ENCODE measurements around the gene ERCC4. TPM values are rescaled to one million over a fixed set of nuclear protein-coding genes. Genes with fewer than 3 reads are reported as not detected.

Gene ERCC4
- total RNA-seq, 1 donor from 2014 or later, result 11.4 TPM

DNA sequence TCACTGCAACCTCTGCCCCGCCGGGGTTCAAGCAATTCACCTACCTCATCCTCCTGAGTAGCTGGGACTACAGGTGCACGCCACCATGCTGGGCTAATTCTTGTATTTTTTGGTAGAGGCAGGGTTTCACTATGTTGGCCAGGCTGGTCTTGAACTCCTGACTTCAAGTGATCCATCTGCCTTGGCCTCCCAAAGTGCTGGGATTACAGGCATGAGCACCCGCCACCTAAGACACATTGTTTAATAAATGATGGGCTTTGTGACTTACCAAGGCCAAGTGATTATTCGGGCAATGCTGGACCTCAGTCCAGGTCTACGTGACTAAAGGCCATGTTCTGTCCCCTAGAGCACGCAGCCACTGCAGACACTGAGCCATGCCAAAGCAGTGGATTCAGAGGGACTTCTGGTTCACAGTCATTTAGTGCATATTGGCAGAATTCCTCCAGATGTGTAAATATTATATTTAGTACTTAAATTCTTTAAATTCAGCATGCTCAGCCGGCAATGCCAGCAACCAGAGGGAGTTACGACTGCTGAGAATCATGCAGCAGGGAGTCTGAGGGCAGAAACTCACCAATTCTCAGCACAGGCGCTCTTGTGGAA, 4.8 kb upstream of the ERCC4 start:
- Mint-ChIP-seq H3K36me3 (no peaks in the 10 kb centered on the region), H3K4me1 (peaks cover 9% of the 10 kb centered on the region), H3K4me3 (no peak overlapping the region), H3K27ac (no peak overlapping the region), H3K9me3 (peaks cover 16% of the 10 kb centered on the region), H3K27me3 (ENCODE audit: insufficient read depth, low read depth) (peaks cover 4% of the 10 kb centered on the region)
- TF ChIP-seq, protein P1, sequence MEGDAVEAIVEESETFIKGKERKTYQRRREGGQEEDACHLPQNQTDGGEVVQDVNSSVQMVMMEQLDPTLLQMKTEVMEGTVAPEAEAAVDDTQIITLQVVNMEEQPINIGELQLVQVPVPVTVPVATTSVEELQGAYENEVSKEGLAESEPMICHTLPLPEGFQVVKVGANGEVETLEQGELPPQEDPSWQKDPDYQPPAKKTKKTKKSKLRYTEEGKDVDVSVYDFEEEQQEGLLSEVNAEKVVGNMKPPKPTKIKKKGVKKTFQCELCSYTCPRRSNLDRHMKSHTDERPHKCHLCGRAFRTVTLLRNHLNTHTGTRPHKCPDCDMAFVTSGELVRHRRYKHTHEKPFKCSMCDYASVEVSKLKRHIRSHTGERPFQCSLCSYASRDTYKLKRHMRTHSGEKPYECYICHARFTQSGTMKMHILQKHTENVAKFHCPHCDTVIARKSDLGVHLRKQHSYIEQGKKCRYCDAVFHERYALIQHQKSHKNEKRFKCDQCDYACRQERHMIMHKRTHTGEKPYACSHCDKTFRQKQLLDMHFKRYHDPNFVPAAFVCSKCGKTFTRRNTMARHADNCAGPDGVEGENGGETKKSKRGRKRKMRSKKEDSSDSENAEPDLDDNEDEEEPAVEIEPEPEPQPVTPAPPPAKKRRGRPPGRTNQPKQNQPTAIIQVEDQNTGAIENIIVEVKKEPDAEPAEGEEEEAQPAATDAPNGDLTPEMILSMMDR (IDR thresholded peaks at IDR 0.05), result no peak
- TF ChIP-seq EZH2phosphoT487 (IDR thresholded peaks at IDR 0.05) (no peak), EZH2 (IDR thresholded peaks at IDR 0.05) (no peak)
- no peak for DNase-seq (ENCODE audit: low spot score)
- Histone ChIP-seq H4K20me1 (ENCODE audit: low read depth) (no peaks in the 10 kb centered on the region), H3K4me3 (no peak overlapping the region), H3K9ac (no peak overlapping the region), H3K36me3 (no peaks in the 10 kb centered on the region), H3K4me1 (no peaks in the 10 kb centered on the region), H2AFZ (replicated peaks) (no peak overlapping the region), H3K4me2 (no peak overlapping the region), H3K9me3 (ENCODE audit: low read depth) (no peaks in the 10 kb centered on the region), H3F3A (ENCODE audit: low read depth) (peaks cover 15% of the 10 kb centered on the region), H3K27me3 (no peaks in the 10 kb centered on the region), H3K79me2 (ENCODE audit: low read depth) (no peaks in the 10 kb centered on the region), H3K27ac (no peak overlapping the region)

DNA sequence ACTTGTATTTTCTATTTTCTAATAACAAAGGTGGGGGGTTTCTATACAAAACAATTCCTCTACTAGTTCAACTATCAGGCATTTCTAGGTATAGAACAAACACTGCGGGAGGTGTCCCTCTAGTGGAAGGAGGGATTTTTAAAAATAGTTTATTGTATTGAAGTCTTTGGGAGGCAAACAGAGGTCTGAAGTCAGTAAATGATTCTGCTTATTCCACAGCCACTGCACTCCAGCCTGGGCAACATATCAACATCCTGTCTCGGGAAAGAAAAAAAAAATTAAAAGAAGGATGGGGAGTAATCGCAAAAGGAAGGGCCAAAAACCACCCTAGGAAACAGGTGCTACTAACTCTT, 648 bp upstream of the ERCC4 start:
- Histone ChIP-seq H3F3A (ENCODE audit: low read depth) (peaks cover 19% of the 10 kb centered on the region), H3K79me2 (ENCODE audit: low read depth) (peaks cover 14% of the 10 kb centered on the region), H3K9ac (no peak overlapping the region), H3K27ac (no peak overlapping the region), H3K9me3 (ENCODE audit: low read depth) (no peaks in the 10 kb centered on the region), H3K27me3 (no peaks in the 10 kb centered on the region), H3K4me2 (peak overlapping the region; percentile 52), H3K36me3 (no peaks in the 10 kb centered on the region), H4K20me1 (ENCODE audit: low read depth) (peaks cover 11% of the 10 kb centered on the region), H2AFZ (replicated peaks) (peak overlapping the region; percentile 86), H3K4me3 (peak overlapping the region; percentile 20), H3K4me1 (peaks cover 3% of the 10 kb centered on the region)
- TF ChIP-seq EZH2phosphoT487 (IDR thresholded peaks at IDR 0.05) (no peak), EZH2 (IDR thresholded peaks at IDR 0.05) (no peak)
- TF ChIP-seq, protein P1 (IDR thresholded peaks at IDR 0.05), result no peak
- H3K4me1 Mint-ChIP-seq, result peaks cover 23% of the 10 kb centered on the region
- H3K36me3 Mint-ChIP-seq, result peaks cover 3% of the 10 kb centered on the region
- peak; percentile 42 for DNase-seq (ENCODE audit: low spot score)
- H3K27me3 Mint-ChIP-seq (ENCODE audit: insufficient read depth, low read depth), result peaks cover 2% of the 10 kb centered on the region
- peak overlapping the region; percentile 42 for H3K27ac Mint-ChIP-seq
- H3K4me3 Mint-ChIP-seq, result peak overlapping the region; percentile 93
- H3K9me3 Mint-ChIP-seq, result no peaks in the 10 kb centered on the region

DNA sequence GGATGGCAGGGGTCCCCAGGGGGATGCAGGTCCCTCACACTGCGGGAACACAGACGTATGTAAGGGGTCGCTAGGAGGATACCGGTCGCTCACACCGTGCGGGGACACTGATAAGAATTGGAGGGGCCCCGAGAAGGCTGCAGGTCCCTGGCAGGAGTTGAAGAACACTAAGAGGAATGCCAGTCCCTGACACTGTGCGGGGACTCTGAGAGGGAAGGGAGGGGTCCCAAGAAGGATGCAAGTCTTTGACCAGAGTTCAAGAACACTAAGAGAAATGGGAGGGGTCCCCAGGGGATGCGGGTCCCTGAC, 510 bp downstream of the ERCC4 start:
- Histone ChIP-seq H3K4me1 (peaks cover 3% of the 10 kb centered on the region), H3K9ac (peak overlapping the region; percentile 96), H3K4me3 (peak overlapping the region; percentile 92), H3K79me2 (ENCODE audit: low read depth) (peaks cover 14% of the 10 kb centered on the region), H3K4me2 (peak overlapping the region; percentile 97), H3K27ac (no peak overlapping the region), H3K27me3 (no peaks in the 10 kb centered on the region), H3F3A (ENCODE audit: low read depth) (peaks cover 19% of the 10 kb centered on the region), H2AFZ (replicated peaks) (peak overlapping the region; percentile 93), H3K36me3 (no peaks in the 10 kb centered on the region), H3K9me3 (ENCODE audit: low read depth) (no peaks in the 10 kb centered on the region), H4K20me1 (ENCODE audit: low read depth) (peaks cover 11% of the 10 kb centered on the region)
- Mint-ChIP-seq H3K36me3 (peaks cover 3% of the 10 kb centered on the region), H3K27ac (peak overlapping the region; percentile 6), H3K4me3 (peak overlapping the region; percentile 93), H3K9me3 (no peaks in the 10 kb centered on the region), H3K27me3 (ENCODE audit: insufficient read depth, low read depth) (peaks cover 2% of the 10 kb centered on the region), H3K4me1 (peaks cover 23% of the 10 kb centered on the region)
- TF ChIP-seq EZH2 (IDR thresholded peaks at IDR 0.05), result no peak
- TF ChIP-seq EZH2phosphoT487 (IDR thresholded peaks at IDR 0.05), result no peak
- no peak for DNase-seq (ENCODE audit: low spot score)

DNA sequence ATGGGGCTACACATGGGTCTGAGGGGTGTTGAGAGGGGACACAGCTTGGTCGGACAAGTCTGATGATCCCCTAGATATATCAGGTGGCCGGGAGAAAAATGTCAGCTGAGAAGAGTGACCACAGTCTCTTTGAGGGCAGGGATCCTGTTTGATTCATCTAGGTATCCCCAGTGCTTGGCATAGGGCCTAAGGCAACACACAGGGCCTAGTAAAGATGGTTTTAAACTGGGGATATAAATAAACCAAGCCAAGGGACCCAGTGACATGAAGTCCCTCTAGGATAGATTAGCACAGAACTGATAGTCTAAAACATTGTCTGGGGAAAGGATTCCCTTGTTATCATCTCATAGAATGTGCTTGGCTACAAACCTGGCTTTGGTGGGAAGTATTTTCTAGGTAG, 1.4 kb downstream of the ERCC4 start:
- peak overlapping the region; percentile 93 for H3K4me3 Mint-ChIP-seq
- no peak overlapping the region for H3K27ac Mint-ChIP-seq
- DNase-seq (ENCODE audit: low spot score), result no peak
- peaks cover 23% of the 10 kb centered on the region for H3K4me1 Mint-ChIP-seq
- peaks cover 14% of the 10 kb centered on the region for H3K79me2 ChIP-seq (ENCODE audit: low read depth)
- no peaks in the 10 kb centered on the region for H3K36me3 ChIP-seq
- H3K27ac ChIP-seq, result no peak overlapping the region
- peaks cover 19% of the 10 kb centered on the region for H3F3A ChIP-seq (ENCODE audit: low read depth)
- peak overlapping the region; percentile 92 for H3K4me3 ChIP-seq
- H3K27me3 Mint-ChIP-seq (ENCODE audit: insufficient read depth, low read depth), result peaks cover 2% of the 10 kb centered on the region
- no peaks in the 10 kb centered on the region for H3K9me3 Mint-ChIP-seq
- peak overlapping the region; percentile 96 for H3K9ac ChIP-seq
- TF ChIP-seq EZH2phosphoT487 (IDR thresholded peaks at IDR 0.05), result no peak
- no peak for TF ChIP-seq EZH2 (IDR thresholded peaks at IDR 0.05)
- TF ChIP-seq, protein P1 (IDR thresholded peaks at IDR 0.05), result no peak
- peaks cover 3% of the 10 kb centered on the region for H3K4me1 ChIP-seq
- H3K36me3 Mint-ChIP-seq, result peaks cover 7% of the 10 kb centered on the region
- peaks cover 11% of the 10 kb centered on the region for H4K20me1 ChIP-seq (ENCODE audit: low read depth)
- H3K4me2 ChIP-seq, result peak overlapping the region; percentile 97
- no peak overlapping the region for H2AFZ ChIP-seq (replicated peaks)
- no peaks in the 10 kb centered on the region for H3K9me3 ChIP-seq (ENCODE audit: low read depth)
- H3K27me3 ChIP-seq, result no peaks in the 10 kb centered on the region

Measured in neural progenitor cell (in vitro differentiated cells).